Measurements from ENCODE around the gene MAZ. TPM values are rescaled to one million over a fixed set of nuclear protein-coding genes. Genes with fewer than 3 reads are reported as not detected.

MAZ gene
- total and polyA plus RNA-seq, 7 experiments from 2014 or later = 36.9 to 424 (median 202) TPM

DNA sequence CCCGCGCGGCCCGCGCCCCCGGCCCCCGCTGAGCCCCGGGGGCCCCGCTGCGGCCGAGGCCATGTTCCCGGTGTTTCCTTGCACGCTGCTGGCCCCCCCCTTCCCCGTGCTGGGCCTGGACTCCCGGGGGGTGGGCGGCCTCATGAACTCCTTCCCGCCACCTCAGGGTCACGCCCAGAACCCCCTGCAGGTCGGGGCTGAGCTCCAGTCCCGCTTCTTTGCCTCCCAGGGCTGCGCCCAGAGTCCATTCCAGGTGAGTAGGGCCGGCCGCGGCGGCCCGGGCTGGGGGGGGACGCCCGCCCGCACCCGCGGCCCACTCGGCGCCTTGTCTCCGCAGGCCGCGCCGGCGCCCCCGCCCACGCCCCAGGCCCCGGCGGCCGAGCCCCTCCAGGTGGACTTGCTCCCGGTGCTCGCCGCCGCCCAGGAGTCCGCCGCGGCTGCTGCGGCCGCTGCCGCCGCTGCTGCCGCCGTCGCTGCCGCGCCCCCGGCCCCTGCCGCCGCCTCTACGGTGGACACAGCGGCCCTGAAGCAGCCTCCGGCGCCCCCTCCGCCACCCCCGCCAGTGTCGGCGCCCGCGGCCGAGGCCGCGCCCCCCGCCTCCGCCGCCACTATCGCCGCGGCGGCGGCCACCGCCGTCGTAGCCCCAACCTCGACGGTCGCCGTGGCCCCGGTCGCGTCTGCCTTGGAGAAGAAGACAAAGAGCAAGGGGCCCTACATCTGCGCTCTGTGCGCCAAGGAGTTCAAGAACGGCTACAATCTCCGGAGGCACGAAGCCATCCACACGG lies 504 bp downstream of the MAZ start:
- ATAC-seq (no peak), DNase-seq (peak in 6 of 9 donors; percentile 41 to 73 (median 51))
- intact Hi-C loops (cut with micrococcal nuclease) = loop anchor here (1.0 to 10.0 kb wide), 8 partner anchors 60 to 1115 kb away; partner anchors contain the start of genes ALDOA (in 1 of the 2), C16orf54 (in 1 of the 2), FBRS (in 1 of the 2) and FBXL19 (in 1 of the 2)
- Histone ChIP-seq H3K27ac (ENCODE audit: low read depth, low read length) (peak overlapping the region; percentile 79), H3K4me1 (ENCODE audit: control insufficient read depth in 2 of 2, insufficient read depth in 2 of 2, low read length in 2 of 2) (peaks cover 40 to 45% of the 10 kb centered on the region in 2 donors), H3K36me3 (ENCODE audit: control insufficient read depth in 2 of 3, insufficient read depth in 3 of 3, low read length in 3 of 3) (peaks cover 0 to 25% (median 8%) of the 10 kb centered on the region in 3 experiments), H3K4me3 (ENCODE audit: low read length) (peak overlapping the region; percentile 54), H3K9me3 (ENCODE audit: control insufficient read depth in 2 of 3, low read length in 3 of 3) (no peaks in the 10 kb centered on the region), H3K27me3 (ENCODE audit: control insufficient read depth in 2 of 2, insufficient read depth in 2 of 2, low read length in 2 of 2) (no peaks in the 10 kb centered on the region)
- POLR2A ChIA-PET = interaction anchor here (0.5 to 6.5 kb wide), 30 partner anchors 10 to 259 kb away, joined by 3 to 109 read pairs (median 7); partner anchors contain the start of genes ALDOA, C16orf54, CDIPT and HIRIP3
- peaks cover 0 to 41% (median 3%) of the 10 kb centered on the region in 5 donors for H3K36me3 Mint-ChIP-seq
- H3K27me3 Mint-ChIP-seq = peaks cover 0 to 11% (median 0%) of the 10 kb centered on the region in 5 donors
- H3K9me3 Mint-ChIP-seq = peaks cover 0 to 1% (median 0%) of the 10 kb centered on the region in 11 donors
- peak overlapping the region; percentile 92 to 99 (median 97) for H3K27ac Mint-ChIP-seq
- CTCF ChIA-PET = interaction anchor here (0.8 to 3.2 kb wide), 15 partner anchors 9 to 198 kb away, joined by 3 to 53 read pairs (median 4); partner anchors contain the start of genes KIF22 and PAGR1
- H3K4me1 Mint-ChIP-seq = peaks cover 36 to 57% (median 49%) of the 10 kb centered on the region in 7 donors
- peak overlapping the region; percentile 85 to 99 (median 95) for H3K4me3 Mint-ChIP-seq

GRCh38 chr16:29807426-29808218 lies 1.3 kb downstream of the MAZ start:
- intact Hi-C loops (cut with micrococcal nuclease) = loop anchor here (1.0 to 10.0 kb wide), 11 partner anchors 9 to 1115 kb away; partner anchors contain the start of genes ALDOA (in 1 of the 2), C16orf54 (in 1 of the 2), FBRS (in 1 of the 2) and FBXL19 (in 1 of the 2)
- Mint-ChIP-seq H3K9me3 (peaks cover 0 to 1% (median 0%) of the 10 kb centered on the region in 11 donors), H3K4me1 (peaks cover 36 to 62% (median 54%) of the 10 kb centered on the region in 7 donors), H3K4me3 (peak overlapping the region; percentile 85 to 99 (median 95)), H3K27me3 (peaks cover 0 to 17% (median 0%) of the 10 kb centered on the region in 5 donors), H3K36me3 (peaks cover 0 to 41% (median 3%) of the 10 kb centered on the region in 5 donors), H3K27ac (peak overlapping the region; percentile 92 to 99 (median 97))
- CTCF ChIA-PET = interaction anchor here (0.6 to 3.2 kb wide), 20 partner anchors 9 to 984 kb away, joined by 3 to 53 read pairs (median 4); partner anchors contain the start of genes KIF22 and PAGR1
- DNase-seq = peak; percentile 71 to 91 (median 89)
- Histone ChIP-seq H3K4me3 (ENCODE audit: low read length) (peak overlapping the region; percentile 54), H3K36me3 (ENCODE audit: control insufficient read depth in 2 of 3, insufficient read depth in 3 of 3, low read length in 3 of 3) (peaks cover 0 to 21% (median 8%) of the 10 kb centered on the region in 3 experiments), H3K27me3 (ENCODE audit: control insufficient read depth in 2 of 2, insufficient read depth in 2 of 2, low read length in 2 of 2) (no peaks in the 10 kb centered on the region), H3K27ac (ENCODE audit: low read depth, low read length) (peak overlapping the region; percentile 79), H3K9me3 (ENCODE audit: control insufficient read depth in 2 of 3, low read length in 3 of 3) (no peaks in the 10 kb centered on the region), H3K4me1 (ENCODE audit: control insufficient read depth in 2 of 2, insufficient read depth in 2 of 2, low read length in 2 of 2) (peaks cover 40 to 49% of the 10 kb centered on the region in 2 donors)
- POLR2A ChIA-PET = interaction anchor here (0.5 to 6.5 kb wide), 35 partner anchors 10 to 889 kb away, joined by 3 to 109 read pairs (median 6); partner anchors contain the start of genes ALDOA, C16orf54, CDIPT and CORO1A
- ATAC-seq = peak; percentile 55

GRCh38 chr16:29808219-29808900 lies 2.0 kb downstream of the MAZ start:
- Histone ChIP-seq H3K4me3 (ENCODE audit: low read length) (peak overlapping the region; percentile 54), H3K4me1 (ENCODE audit: control insufficient read depth in 2 of 2, insufficient read depth in 2 of 2, low read length in 2 of 2) (peaks cover 40 to 52% of the 10 kb centered on the region in 2 donors), H3K9me3 (ENCODE audit: control insufficient read depth in 2 of 3, low read length in 3 of 3) (no peaks in the 10 kb centered on the region), H3K27me3 (ENCODE audit: control insufficient read depth in 2 of 2, insufficient read depth in 2 of 2, low read length in 2 of 2) (no peaks in the 10 kb centered on the region), H3K27ac (ENCODE audit: low read depth, low read length) (peak overlapping the region; percentile 79), H3K36me3 (ENCODE audit: control insufficient read depth in 2 of 3, insufficient read depth in 3 of 3, low read length in 3 of 3) (peaks cover 0 to 14% (median 8%) of the 10 kb centered on the region in 3 experiments)
- intact Hi-C loops (cut with micrococcal nuclease) = loop anchor here (1.0 to 10.0 kb wide), 11 partner anchors 8 to 1114 kb away; partner anchors contain the start of genes ALDOA (in 1 of the 2), C16orf54 (in 1 of the 2), FBRS (in 1 of the 2) and FBXL19 (in 1 of the 2)
- Mint-ChIP-seq H3K27me3 (peaks cover 0 to 20% (median 0%) of the 10 kb centered on the region in 5 donors), H3K36me3 (peaks cover 0 to 40% (median 3%) of the 10 kb centered on the region in 5 donors), H3K4me3 (peak overlapping the region; percentile 85 to 99 (median 95)), H3K9me3 (peaks cover 0 to 1% (median 0%) of the 10 kb centered on the region in 11 donors), H3K4me1 (peaks cover 35 to 66% (median 55%) of the 10 kb centered on the region in 7 donors), H3K27ac (peak overlapping the region; percentile 92 to 99 (median 97))
- ChIA-PET POLR2A (interaction anchor here (0.5 to 6.5 kb wide), 35 partner anchors 10 to 889 kb away, joined by 3 to 109 read pairs (median 6); partner anchors contain the start of genes ALDOA, C16orf54, CDIPT and CORO1A), CTCF (interaction anchor here (0.5 to 3.2 kb wide), 21 partner anchors 8 to 985 kb away, joined by 3 to 53 read pairs (median 4); partner anchors contain the start of genes KIF22 and PAGR1)
- peak in 1 of 9 donors; percentile 47 for DNase-seq
- no peak for ATAC-seq

GRCh38 chr16:29809031-29809747 lies 2.9 kb downstream of the MAZ start:
- H3K9me3 Mint-ChIP-seq = peaks cover 0 to 1% (median 0%) of the 10 kb centered on the region in 11 donors
- H3K4me1 Mint-ChIP-seq = peaks cover 30 to 62% (median 52%) of the 10 kb centered on the region in 7 donors
- DNase-seq = no peak
- peak overlapping the region; percentile 85 to 99 (median 95) for H3K4me3 Mint-ChIP-seq
- peaks cover 0 to 14% (median 8%) of the 10 kb centered on the region in 3 experiments for H3K36me3 ChIP-seq (ENCODE audit: control insufficient read depth in 2 of 3, insufficient read depth in 3 of 3, low read length in 3 of 3)
- ChIA-PET CTCF (interaction anchor here (0.5 to 3.2 kb wide), 10 partner anchors 7 to 215 kb away, joined by 3 to 53 read pairs (median 4); partner anchors contain the start of genes MVP and PAGR1), POLR2A (interaction anchor here (0.5 to 6.5 kb wide), 16 partner anchors 9 to 371 kb away, joined by 4 to 109 read pairs (median 10); partner anchors contain the start of genes ALDOA, C16orf54, CDIPT and KIF22)
- peak overlapping the region; percentile 54 for H3K4me3 ChIP-seq (ENCODE audit: low read length)
- H3K27ac Mint-ChIP-seq = peak overlapping the region; percentile 92 to 99 (median 97)
- ATAC-seq = no peak
- peak overlapping the region; percentile 79 for H3K27ac ChIP-seq (ENCODE audit: low read depth, low read length)
- peaks cover 36 to 49% of the 10 kb centered on the region in 2 donors for H3K4me1 ChIP-seq (ENCODE audit: control insufficient read depth in 2 of 2, insufficient read depth in 2 of 2, low read length in 2 of 2)
- intact Hi-C loops (cut with micrococcal nuclease) = loop anchor here (2.0 to 10.0 kb wide), 8 partner anchors 62 to 1113 kb away; partner anchors contain the start of genes ALDOA (in 1 of the 2), C16orf54 (in 1 of the 2), FBRS (in 1 of the 2) and FBXL19 (in 1 of the 2)
- H3K9me3 ChIP-seq (ENCODE audit: control insufficient read depth in 2 of 3, low read length in 3 of 3) = no peaks in the 10 kb centered on the region
- H3K27me3 Mint-ChIP-seq = peaks cover 0 to 22% (median 0%) of the 10 kb centered on the region in 5 donors
- no peaks in the 10 kb centered on the region for H3K27me3 ChIP-seq (ENCODE audit: control insufficient read depth in 2 of 2, insufficient read depth in 2 of 2, low read length in 2 of 2)
- peaks cover 0 to 33% (median 3%) of the 10 kb centered on the region in 5 donors for H3K36me3 Mint-ChIP-seq
